HEK293 (cell line): ENCODE data around the gene IFI30.

Experiments
- GLI2 ChIP-seq: fragments of 450-650 bp; formaldehyde crosslinking; IDR thresholded peaks from 2 replicates; pipeline ENCODE4; 2017; ENCODE audit warnings: missing biosample characterization, missing genetic modification characterization, low read depth, borderline replicate concordance
- GLIS2 ChIP-seq: fragments of 450-650 bp; formaldehyde crosslinking; IDR thresholded peaks from 2 replicates; pipeline ENCODE4 v1.5.1; 2016; ENCODE audit warnings: missing biosample characterization, missing genetic modification characterization
- PRDM1 ChIP-seq: fragments of 450-650 bp; formaldehyde crosslinking; IDR thresholded peaks from 2 replicates; pipeline ENCODE4; 2016; ENCODE audit warnings: missing biosample characterization, missing genetic modification characterization
- RBAK ChIP-seq: fragments of 450-650 bp; formaldehyde crosslinking; IDR thresholded peaks from 2 replicates; pipeline ENCODE4 v1.5.1; 2016; ENCODE audit warnings: missing biosample characterization, missing genetic modification characterization
- ZFP41 ChIP-seq: fragments of 450-650 bp; formaldehyde crosslinking; IDR thresholded peaks from 2 replicates; pipeline ENCODE4 v1.5.1; 2016; ENCODE audit warnings: missing biosample characterization, missing genetic modification characterization, borderline replicate concordance
- ZNF138 ChIP-seq: fragments of 450-650 bp; formaldehyde crosslinking; IDR thresholded peaks from 2 replicates; pipeline ENCODE4 v1.5.1; 2016; ENCODE audit warnings: missing biosample characterization, missing genetic modification characterization, borderline replicate concordance
- ZNF140 ChIP-seq: fragments of 450-650 bp; formaldehyde crosslinking; IDR thresholded peaks from 2 replicates; pipeline ENCODE4 v1.5.1; 2016; ENCODE audit warnings: missing biosample characterization, missing genetic modification characterization
- ZNF155 ChIP-seq: fragments of 450-650 bp; formaldehyde crosslinking; IDR thresholded peaks from 2 replicates; pipeline ENCODE4 v1.5.1; 2016; ENCODE audit warnings: missing biosample characterization, missing genetic modification characterization
- ZNF214 ChIP-seq: fragments of 450-650 bp; formaldehyde crosslinking; IDR thresholded peaks from 2 replicates; pipeline ENCODE4 v1.5.1; 2017; ENCODE audit warnings: missing biosample characterization, mild to moderate bottlenecking, missing genetic modification characterization, borderline replicate concordance
- ZNF221 ChIP-seq: fragments of 450-650 bp; formaldehyde crosslinking; IDR thresholded peaks from 2 replicates; pipeline ENCODE4 v1.5.1; 2017; ENCODE audit warnings: missing biosample characterization, missing genetic modification characterization, borderline replicate concordance
- ZNF24 ChIP-seq: fragments of 450-650 bp; formaldehyde crosslinking; IDR thresholded peaks from 2 replicates; pipeline ENCODE4 v1.5.1; 2016; ENCODE audit warnings: missing biosample characterization, missing genetic modification characterization
- ZNF37A ChIP-seq: fragments of 450-650 bp; IDR thresholded peaks from 2 replicates; pipeline ENCODE4 v1.5.1; 2018; ENCODE audit warnings: missing biosample characterization, missing genetic modification characterization
- ZNF394 ChIP-seq: fragments of 450-650 bp; formaldehyde crosslinking; IDR thresholded peaks from 2 replicates; pipeline ENCODE4 v1.5.1; 2016; ENCODE audit warnings: missing biosample characterization, missing genetic modification characterization, mild to moderate bottlenecking, moderate library complexity, borderline replicate concordance
- ZNF416 ChIP-seq: fragments of 450-650 bp; formaldehyde crosslinking; IDR thresholded peaks from 2 replicates; pipeline ENCODE4 v1.5.1; 2016; ENCODE audit warnings: missing biosample characterization, missing genetic modification characterization
- ZNF561 ChIP-seq: fragments of 450-650 bp; IDR thresholded peaks from 2 replicates; pipeline ENCODE4 v1.5.1; 2018; ENCODE audit warnings: missing biosample characterization, missing genetic modification characterization, borderline replicate concordance
- ZNF585B ChIP-seq: fragments of 450-650 bp; formaldehyde crosslinking; IDR thresholded peaks from 2 replicates; pipeline ENCODE4 v1.5.1; 2016; ENCODE audit warnings: missing biosample characterization, missing genetic modification characterization
- ZNF792 ChIP-seq: fragments of 450-650 bp; formaldehyde crosslinking; IDR thresholded peaks from 2 replicates; pipeline ENCODE4 v1.5.1; 2016; ENCODE audit warnings: missing biosample characterization, missing genetic modification characterization
- TF ChIP-seq, protein P1 (sequence below): fragments of 450-650 bp; formaldehyde crosslinking; IDR thresholded peaks from 2 replicates; pipeline ENCODE4 v1.5.1; 2016; ENCODE audit warnings: missing biosample characterization, missing genetic modification characterization
- TF ChIP-seq, protein P2 (sequence below): fragments of 450-650 bp; formaldehyde crosslinking; IDR thresholded peaks from 2 replicates; pipeline ENCODE4 v1.5.1; 2016; ENCODE audit warnings: missing biosample characterization, missing genetic modification characterization, borderline replicate concordance
- TF ChIP-seq, protein P3 (sequence below): fragments of 450-650 bp; IDR thresholded peaks from 2 replicates; pipeline ENCODE4 v1.5.1; 2018; ENCODE audit warnings: missing biosample characterization, missing genetic modification characterization
- TF ChIP-seq, protein P4 (sequence below): fragments of 450-650 bp; formaldehyde crosslinking; conservative IDR thresholded peaks from 2 replicates; pipeline ENCODE4 v1.5.1; 2016; ENCODE audit warnings: low read depth, missing biosample characterization, missing genetic modification characterization
- TF ChIP-seq, protein P5 (sequence below): fragments of 450-650 bp; formaldehyde crosslinking; optimal IDR thresholded peaks from 2 replicates; pipeline ENCODE3; 2016; ENCODE audit warnings: missing biosample characterization, mild to moderate bottlenecking, missing genetic modification characterization
- TF ChIP-seq, protein P6 (sequence below): fragments of 450-650 bp; formaldehyde crosslinking; IDR thresholded peaks from 2 replicates; pipeline ENCODE4 v1.5.1; 2016; ENCODE audit warnings: missing biosample characterization, missing genetic modification characterization
- TF ChIP-seq, protein P7 (sequence below): fragments of 450-650 bp; formaldehyde crosslinking; IDR thresholded peaks from 2 replicates; pipeline ENCODE4 v1.5.1; 2016; ENCODE audit warnings: missing biosample characterization, missing genetic modification characterization, low read depth

IFI30 gene

DNA sequence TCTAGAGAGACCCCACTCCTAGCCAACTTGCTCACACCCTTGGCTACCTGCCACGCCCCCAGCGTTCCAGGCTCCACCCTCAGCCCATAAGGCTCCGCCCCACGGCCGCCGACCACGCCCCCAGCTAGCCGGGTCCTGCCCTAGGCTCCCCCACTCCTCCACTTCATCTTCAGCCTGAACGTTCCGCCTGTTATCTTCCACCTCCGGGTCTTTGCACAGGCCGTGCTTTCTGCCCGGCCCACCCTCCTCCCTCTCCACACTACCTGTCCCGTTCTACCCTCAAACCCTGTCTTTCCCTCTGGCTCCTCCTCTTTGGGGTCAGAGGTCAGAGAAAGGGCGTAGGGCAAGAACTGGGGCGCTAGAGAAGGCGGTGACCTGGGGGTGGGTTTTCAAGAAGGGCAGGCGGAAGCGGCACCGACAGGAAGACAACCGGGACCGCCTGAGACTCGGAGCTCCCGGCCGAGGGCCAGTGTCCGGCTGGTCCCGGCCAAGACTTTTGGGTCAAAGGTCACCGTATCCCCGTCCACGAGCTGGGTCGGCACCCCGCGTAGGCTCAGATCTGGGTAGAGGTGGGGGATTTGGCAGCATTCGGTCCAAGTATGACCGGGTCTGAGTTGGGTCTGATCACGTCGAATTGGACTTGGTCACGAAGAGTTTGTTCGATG lies 50.4 kb downstream of the IFI30 start (continued):
- TF ChIP-seq PRDM1: no peak
- TF ChIP-seq, protein P1, sequence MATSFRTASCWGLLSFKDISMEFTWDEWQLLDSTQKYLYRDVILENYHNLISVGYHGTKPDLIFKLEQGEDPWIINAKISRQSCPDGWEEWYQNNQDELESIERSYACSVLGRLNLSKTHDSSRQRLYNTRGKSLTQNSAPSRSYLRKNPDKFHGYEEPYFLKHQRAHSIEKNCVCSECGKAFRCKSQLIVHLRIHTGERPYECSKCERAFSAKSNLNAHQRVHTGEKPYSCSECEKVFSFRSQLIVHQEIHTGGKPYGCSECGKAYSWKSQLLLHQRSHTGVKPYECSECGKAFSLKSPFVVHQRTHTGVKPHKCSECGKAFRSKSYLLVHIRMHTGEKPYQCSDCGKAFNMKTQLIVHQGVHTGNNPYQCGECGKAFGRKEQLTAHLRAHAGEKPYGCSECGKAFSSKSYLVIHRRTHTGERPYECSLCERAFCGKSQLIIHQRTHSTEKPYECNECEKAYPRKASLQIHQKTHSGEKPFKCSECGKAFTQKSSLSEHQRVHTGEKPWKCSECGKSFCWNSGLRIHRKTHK (tag by site-specific recombination): no peak
- TF ChIP-seq ZNF214 (tag by site-specific recombination): no peak
- TF ChIP-seq ZNF155 (tag by site-specific recombination): no peak
- no peak for TF ChIP-seq ZNF37A
- no peak for TF ChIP-seq ZNF394
- TF ChIP-seq, protein P2, sequence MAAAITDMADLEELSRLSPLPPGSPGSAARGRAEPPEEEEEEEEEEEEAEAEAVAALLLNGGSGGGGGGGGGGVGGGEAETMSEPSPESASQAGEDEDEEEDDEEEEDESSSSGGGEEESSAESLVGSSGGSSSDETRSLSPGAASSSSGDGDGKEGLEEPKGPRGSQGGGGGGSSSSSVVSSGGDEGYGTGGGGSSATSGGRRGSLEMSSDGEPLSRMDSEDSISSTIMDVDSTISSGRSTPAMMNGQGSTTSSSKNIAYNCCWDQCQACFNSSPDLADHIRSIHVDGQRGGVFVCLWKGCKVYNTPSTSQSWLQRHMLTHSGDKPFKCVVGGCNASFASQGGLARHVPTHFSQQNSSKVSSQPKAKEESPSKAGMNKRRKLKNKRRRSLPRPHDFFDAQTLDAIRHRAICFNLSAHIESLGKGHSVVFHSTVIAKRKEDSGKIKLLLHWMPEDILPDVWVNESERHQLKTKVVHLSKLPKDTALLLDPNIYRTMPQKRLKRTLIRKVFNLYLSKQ (tag by site-specific recombination): no peak
- TF ChIP-seq ZNF140 (tag by site-specific recombination): no peak
- TF ChIP-seq ZNF792: no peak
- TF ChIP-seq ZNF416: no peak
- no peak for TF ChIP-seq ZFP41
- TF ChIP-seq ZNF138: no peak
- TF ChIP-seq, protein P3, sequence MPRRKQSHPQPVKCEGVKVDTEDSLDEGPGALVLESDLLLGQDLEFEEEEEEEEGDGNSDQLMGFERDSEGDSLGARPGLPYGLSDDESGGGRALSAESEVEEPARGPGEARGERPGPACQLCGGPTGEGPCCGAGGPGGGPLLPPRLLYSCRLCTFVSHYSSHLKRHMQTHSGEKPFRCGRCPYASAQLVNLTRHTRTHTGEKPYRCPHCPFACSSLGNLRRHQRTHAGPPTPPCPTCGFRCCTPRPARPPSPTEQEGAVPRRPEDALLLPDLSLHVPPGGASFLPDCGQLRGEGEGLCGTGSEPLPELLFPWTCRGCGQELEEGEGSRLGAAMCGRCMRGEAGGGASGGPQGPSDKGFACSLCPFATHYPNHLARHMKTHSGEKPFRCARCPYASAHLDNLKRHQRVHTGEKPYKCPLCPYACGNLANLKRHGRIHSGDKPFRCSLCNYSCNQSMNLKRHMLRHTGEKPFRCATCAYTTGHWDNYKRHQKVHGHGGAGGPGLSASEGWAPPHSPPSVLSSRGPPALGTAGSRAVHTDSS (tag by site-specific recombination): peak; percentile 79
- TF ChIP-seq, protein P4, sequence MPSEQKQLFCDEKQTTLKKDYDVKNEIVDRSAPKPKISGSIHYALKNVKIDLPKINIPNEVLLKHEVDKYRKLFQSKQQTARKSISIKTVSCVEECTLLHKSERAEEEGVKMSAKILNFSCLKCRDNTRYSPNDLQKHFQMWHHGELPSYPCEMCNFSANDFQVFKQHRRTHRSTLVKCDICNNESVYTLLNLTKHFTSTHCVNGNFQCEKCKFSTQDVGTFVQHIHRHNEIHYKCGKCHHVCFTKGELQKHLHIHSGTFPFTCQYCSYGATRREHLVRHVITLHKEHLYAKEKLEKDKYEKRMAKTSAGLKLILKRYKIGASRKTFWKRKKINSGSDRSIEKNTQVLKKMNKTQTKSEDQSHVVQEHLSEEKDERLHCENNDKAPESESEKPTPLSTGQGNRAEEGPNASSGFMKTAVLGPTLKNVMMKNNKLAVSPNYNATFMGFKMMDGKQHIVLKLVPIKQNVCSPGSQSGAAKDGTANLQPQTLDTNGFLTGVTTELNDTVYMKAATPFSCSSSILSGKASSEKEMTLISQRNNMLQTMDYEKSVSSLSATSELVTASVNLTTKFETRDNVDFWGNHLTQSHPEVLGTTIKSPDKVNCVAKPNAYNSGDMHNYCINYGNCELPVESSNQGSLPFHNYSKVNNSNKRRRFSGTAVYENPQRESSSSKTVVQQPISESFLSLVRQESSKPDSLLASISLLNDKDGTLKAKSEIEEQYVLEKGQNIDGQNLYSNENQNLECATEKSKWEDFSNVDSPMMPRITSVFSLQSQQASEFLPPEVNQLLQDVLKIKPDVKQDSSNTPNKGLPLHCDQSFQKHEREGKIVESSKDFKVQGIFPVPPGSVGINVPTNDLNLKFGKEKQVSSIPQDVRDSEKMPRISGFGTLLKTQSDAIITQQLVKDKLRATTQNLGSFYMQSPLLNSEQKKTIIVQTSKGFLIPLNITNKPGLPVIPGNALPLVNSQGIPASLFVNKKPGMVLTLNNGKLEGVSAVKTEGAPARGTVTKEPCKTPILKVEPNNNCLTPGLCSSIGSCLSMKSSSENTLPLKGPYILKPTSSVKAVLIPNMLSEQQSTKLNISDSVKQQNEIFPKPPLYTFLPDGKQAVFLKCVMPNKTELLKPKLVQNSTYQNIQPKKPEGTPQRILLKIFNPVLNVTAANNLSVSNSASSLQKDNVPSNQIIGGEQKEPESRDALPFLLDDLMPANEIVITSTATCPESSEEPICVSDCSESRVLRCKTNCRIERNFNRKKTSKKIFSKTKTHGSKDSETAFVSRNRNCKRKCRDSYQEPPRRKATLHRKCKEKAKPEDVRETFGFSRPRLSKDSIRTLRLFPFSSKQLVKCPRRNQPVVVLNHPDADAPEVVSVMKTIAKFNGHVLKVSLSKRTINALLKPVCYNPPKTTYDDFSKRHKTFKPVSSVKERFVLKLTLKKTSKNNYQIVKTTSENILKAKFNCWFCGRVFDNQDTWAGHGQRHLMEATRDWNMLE (tag by site-specific recombination): no peak
- TF ChIP-seq ZNF24 (tag by site-specific recombination): peak; percentile 29; the same call in 1 of the 2 replicates
- TF ChIP-seq, protein P5, sequence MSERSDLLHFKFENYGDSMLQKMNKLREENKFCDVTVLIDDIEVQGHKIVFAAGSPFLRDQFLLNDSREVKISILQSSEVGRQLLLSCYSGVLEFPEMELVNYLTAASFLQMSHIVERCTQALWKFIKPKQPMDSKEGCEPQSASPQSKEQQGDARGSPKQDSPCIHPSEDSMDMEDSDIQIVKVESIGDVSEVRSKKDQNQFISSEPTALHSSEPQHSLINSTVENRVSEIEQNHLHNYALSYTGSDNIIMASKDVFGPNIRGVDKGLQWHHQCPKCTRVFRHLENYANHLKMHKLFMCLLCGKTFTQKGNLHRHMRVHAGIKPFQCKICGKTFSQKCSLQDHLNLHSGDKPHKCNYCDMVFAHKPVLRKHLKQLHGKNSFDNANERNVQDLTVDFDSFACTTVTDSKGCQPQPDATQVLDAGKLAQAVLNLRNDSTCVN (tag by site-specific recombination): peak; percentile 25
- no peak for TF ChIP-seq RBAK (tag by site-specific recombination)
- TF ChIP-seq GLIS2: no peak
- TF ChIP-seq ZNF221 (tag by site-specific recombination): no peak
- TF ChIP-seq ZNF561 (tag by site-specific recombination): peak; percentile 79; the same call in 1 of the 2 replicates
- TF ChIP-seq, protein P6, sequence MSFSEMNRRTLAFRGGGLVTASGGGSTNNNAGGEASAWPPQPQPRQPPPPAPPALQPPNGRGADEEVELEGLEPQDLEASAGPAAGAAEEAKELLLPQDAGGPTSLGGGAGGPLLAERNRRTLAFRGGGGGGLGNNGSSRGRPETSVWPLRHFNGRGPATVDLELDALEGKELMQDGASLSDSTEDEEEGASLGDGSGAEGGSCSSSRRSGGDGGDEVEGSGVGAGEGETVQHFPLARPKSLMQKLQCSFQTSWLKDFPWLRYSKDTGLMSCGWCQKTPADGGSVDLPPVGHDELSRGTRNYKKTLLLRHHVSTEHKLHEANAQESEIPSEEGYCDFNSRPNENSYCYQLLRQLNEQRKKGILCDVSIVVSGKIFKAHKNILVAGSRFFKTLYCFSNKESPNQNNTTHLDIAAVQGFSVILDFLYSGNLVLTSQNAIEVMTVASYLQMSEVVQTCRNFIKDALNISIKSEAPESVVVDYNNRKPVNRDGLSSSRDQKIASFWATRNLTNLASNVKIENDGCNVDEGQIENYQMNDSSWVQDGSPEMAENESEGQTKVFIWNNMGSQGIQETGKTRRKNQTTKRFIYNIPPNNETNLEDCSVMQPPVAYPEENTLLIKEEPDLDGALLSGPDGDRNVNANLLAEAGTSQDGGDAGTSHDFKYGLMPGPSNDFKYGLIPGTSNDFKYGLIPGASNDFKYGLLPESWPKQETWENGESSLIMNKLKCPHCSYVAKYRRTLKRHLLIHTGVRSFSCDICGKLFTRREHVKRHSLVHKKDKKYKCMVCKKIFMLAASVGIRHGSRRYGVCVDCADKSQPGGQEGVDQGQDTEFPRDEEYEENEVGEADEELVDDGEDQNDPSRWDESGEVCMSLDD (tag by site-specific recombination): peak; percentile 65
- TF ChIP-seq GLI2 (tag by site-specific recombination): no peak
- no peak for TF ChIP-seq ZNF585B (tag by site-specific recombination)
- TF ChIP-seq, protein P7, sequence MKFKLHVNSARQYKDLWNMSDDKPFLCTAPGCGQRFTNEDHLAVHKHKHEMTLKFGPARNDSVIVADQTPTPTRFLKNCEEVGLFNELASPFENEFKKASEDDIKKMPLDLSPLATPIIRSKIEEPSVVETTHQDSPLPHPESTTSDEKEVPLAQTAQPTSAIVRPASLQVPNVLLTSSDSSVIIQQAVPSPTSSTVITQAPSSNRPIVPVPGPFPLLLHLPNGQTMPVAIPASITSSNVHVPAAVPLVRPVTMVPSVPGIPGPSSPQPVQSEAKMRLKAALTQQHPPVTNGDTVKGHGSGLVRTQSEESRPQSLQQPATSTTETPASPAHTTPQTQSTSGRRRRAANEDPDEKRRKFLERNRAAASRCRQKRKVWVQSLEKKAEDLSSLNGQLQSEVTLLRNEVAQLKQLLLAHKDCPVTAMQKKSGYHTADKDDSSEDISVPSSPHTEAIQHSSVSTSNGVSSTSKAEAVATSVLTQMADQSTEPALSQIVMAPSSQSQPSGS (tag by site-specific recombination): no peak
